ENCODE results near the gene LGALS3BP. TPM values are rescaled to one million over a fixed set of nuclear protein-coding genes. Genes with fewer than 3 reads are reported as not detected.

LGALS3BP gene
- total RNA-seq, 2 experiments from 2014 or later: 9.7 to 12.8 TPM

DNA sequence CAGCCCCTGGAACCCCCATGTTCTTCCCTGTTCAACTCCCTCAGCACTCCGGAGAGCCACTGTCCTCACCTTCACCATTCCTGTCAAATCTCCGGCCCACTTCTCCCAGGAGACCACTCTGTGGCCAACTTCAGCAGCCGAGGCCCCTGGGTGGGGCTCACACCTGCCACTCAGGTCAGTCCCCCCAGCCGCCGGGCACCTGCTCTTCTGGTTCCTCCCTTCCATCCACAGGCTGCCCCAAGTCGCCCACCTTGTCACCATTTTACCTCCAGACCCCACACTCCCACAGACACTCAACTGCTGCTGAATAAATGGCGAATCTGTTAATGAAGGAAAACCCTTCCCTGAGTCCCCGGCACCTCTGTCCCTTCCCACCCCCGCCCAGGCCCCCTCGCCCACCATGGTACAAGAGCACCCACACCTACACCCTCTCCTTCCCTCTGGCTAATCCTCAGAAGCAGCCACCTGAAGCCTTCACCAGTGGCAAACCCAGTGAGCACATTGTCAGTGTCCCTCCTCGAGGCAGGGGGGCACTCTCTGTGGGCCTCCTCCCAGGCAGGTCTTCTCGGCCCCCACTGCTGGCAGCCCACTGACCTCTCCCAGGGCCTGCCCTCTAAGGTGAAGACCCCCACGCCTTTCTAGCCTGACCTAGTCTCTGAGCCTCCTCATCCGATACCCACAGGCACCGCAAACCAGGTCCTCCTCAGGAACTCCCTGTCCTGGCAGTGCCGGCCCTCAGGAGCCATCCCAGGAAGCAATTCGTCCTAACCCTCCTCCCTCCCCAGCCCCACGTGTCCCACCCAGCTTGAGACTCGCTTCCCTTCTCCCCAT, 21.7 kb upstream of the LGALS3BP start:
- ChIA-PET CTCF (no interaction called here), POLR2A (no interaction called here)

DNA sequence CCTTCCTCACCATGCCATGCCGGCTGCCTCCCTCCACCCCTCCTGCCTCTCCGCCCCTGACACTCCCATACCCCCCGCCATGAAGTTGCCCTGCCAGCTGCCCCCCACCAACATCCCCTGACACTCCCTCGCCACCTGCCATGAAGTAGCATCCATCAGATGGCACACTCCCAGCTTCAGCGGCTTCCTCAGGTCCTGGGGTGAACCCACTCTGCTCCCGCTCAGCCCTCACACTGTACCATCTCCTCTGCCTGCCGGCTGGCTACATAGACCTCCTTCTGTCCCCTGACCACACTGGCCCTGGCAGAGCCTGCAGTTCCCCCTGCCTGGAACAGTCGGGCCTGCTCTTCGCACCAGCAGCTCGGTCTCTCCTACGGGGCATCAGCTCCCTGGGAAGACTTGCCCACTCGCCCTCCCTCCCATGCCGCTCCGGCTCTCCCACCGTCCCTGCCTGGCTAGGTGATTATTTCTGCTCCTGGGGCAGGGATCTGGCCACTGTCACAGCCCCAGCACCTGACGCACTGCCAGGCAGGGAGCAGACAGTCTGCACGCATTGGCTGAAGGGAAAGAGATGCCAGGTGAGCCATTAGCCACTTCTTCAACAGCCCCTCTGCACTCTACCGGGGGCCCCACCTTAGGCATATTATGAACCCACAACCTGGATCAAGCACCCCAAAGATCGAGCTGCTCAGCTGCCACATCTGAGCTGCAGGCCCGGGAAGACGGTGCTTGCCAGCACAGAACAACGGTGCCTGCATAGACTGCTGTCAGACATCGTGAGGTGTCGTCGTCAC, 20.9 kb upstream of the LGALS3BP start:
- POLR2A ChIA-PET: interaction anchor here (0.6 kb wide), 1 partner anchor 110 kb away, joined by 5 read pairs; no protein-coding TSS in a partner anchor
- CTCF ChIA-PET: no interaction called here

- POLR2A ChIA-PET: interaction anchor here (0.6 kb wide), 1 partner anchor 109 kb away, joined by 5 read pairs; no protein-coding TSS in a partner anchor
Observed at GRCh38 chr17:78999947-79000395, 20.2 kb upstream of the LGALS3BP start.

GRCh38 chr17:78999056-78999768, 19.5 kb upstream of the LGALS3BP start:
- CTCF ChIA-PET: no interaction called here
- POLR2A ChIA-PET: no interaction called here

More at GRCh38 chr17:78999947-79000395, 20.2 kb upstream of the LGALS3BP start:
- CTCF ChIA-PET: no interaction called here

DNA sequence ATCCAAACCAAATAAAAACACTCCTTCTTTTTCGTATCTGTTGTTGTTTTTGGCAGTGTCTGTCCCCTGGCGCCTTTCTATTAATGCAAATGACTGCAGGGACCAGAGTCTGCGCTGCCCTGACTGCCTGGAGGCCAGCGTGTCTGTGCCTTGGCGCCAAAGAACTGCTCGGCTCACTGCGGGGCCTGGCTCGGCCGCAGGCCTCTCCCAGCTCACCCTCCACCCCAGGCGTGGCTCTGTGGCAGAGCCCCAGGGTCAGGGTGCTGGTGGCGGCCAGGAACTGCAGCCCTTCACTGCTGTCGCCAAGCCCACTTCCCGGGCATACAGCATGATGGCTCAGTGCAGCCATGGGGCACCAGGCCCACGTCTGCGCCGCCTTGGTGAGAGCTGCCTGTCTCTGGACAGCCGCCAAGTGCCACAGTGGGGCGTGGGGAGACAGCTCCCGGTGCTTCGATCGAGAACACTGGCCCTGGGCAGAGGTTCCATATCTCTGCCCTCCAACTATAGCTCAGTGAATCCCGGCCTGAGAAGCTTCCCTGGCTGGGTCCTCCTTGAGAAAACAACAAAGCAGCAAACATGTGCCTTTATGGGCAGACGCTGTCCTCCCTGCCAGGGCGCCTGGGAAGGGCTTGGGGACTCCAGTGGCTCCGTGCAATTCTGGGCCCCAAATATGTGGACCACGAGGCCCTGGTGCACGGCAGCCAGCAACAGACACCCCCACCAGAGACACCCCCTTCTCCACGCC, 18.8 kb upstream of the LGALS3BP start:
- ChIA-PET CTCF (no interaction called here), POLR2A (no interaction called here)

DNA sequence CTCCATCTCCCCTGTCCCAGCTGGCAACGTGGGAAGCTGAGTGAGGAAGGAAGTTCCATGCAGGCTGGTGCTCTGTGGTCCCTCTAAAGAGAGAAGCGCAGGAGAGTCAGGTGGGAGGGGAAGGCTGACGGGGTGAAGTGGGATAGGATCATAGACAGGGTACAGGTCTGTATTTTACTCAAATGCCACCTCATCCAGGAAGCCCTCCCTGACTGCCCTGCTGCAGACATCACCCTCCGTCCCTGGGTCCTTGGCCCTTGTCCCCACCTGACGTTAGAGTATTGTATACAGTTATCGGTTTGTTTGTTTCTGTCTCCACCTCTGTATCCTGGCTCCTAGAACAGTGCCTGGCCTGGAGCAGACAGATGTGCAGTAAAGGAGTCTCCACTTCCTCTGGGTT, 18.2 kb upstream of the LGALS3BP start:
- ChIA-PET POLR2A (no interaction called here), CTCF (no interaction called here)

DNA sequence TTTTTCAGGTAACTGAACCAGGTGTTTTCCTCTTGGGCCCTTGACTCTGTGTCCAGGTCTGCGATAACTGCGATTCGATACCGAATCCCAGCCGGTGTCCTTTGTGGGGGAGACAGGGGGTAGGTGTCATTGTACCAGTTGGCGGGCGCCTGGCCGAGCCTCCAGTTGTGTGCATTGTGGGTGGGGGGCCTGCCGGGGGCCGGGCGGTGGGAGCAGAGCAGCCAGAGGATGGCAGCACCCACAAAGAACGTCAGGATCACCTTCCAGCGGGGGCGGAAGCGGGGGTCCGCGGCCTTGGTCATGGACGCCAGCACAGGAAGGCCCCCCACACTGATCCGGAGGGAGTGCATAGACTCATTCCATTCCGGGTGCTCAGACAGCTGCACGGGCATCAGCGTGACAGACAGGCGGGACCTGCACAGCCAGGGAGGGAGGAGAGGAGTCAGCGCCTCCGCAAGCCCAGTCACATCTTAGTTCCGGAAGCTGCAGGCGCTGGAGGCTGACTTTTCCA, 17.6 kb upstream of the LGALS3BP start:
- ChIA-PET POLR2A (no interaction called here), CTCF (no interaction called here)

- ChIA-PET CTCF (no interaction called here), POLR2A (no interaction called here)
Observed at GRCh38 chr17:78996781-78997201, 17.1 kb upstream of the LGALS3BP start.

DNA sequence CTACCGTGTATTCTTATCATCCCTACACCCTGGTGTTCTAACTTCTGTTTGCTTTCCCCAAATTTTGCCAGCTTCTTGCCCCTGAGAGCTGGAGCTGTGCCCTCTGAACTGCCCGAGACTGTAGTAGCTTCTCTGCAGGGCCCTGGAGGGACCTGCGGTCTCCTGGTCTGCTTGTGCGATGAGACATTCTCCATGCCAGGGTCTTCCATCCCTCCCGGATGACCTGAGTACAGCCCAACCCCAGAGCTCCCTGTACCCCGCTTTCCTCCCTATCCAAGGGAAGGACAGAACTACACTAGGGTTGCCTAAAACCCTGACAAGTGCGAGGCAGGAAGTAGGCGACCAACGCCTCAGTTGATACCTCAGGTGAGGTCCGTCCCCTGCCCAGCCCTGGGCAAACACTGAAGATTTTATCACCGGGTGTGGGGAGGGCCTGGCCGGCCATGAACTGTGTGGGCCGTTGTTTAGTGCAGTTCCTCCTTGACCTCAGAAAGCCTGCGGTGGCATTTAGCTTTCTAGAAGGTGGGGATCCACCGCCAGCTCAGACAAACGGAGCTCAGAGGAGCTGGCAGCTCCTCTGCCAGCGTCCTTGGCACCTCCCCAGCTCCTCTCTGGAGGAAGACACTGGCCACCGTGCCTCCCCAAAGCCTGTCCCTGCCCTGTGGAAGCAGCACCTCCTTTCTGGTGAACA, 16.2 kb upstream of the LGALS3BP start:
- CTCF ChIA-PET: interaction anchor here (0.9 kb wide), 1 partner anchor 44 kb away, joined by 3 read pairs; no protein-coding TSS in a partner anchor
- POLR2A ChIA-PET: no interaction called here

DNA sequence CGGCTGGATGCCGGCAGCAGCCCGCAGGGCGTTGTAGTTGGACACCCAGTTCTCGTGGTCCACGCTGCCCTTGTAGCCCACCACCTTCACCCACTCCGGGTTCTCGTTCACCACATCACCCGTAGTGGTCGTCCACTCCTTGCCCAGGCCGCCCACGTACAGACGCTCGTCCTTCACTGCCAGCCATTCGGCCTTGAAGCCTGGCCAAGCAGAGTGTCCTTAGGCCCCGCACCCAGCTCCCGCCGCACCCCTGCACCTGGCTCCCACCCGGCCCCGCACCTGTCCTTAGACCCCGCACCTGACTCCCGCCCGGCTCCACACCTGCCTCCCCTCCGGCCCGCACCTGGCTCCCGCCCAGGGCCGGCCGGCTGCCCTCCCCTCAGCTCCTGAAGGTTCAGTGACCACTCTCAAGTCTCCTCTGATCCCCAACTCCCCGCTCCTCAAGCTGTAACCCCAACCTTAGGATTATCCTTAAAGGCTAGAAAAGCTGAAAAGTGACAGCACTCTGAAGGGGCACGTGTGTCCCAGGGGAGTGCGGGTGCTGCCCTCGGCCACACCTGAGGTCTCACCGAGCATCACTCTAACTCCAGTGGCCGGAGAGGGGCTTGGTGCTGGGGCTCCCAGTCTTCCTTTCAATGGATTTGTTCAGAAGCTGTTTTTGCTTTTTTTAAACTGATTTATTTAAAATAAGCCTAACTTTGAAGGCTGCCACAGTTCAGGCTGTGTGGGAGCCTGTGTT, 15.5 kb upstream of the LGALS3BP start:
- POLR2A ChIA-PET: no interaction called here
- CTCF ChIA-PET: interaction anchor here (0.9 kb wide), 1 partner anchor 45 kb away, joined by 3 read pairs; no protein-coding TSS in a partner anchor

DNA sequence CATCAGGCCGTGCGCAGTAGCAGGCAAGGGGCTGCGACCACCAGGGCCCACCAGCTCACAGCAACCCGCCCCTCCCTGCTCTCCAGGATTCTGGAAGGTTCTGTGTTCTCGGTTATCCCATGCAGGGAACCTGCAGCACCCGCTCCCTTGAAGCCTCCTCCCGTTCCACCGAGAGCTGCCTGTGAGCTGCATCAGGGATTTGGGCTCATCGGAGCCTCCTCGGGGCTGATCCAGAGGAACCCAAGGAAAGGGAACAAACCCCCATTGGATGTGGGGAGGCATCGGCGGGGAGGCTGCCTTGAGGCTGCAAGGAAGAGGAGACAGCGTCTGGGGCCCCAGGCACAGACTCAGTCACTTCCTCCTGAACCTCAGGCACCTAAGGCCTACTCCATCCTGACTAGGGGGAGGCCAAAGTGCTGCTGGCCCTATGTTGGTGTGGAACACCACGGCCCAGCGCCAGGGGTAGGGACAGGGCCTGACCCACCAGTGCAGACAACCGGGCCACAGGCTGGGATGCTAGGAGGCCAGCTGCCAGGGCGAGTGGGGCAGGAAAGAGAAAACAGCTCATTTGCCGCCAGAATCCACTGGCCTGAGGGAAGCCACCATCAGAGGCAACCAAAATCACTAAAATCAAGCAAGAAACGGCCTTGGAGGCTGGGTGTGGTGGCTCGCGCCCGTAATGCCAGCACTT, 14.4 kb upstream of the LGALS3BP start:
- POLR2A ChIA-PET: no interaction called here
- CTCF ChIA-PET: interaction anchor here (0.6 to 1.1 kb wide), 3 partner anchors 9 to 19 kb away, joined by 3 read pairs; no protein-coding TSS in a partner anchor

DNA sequence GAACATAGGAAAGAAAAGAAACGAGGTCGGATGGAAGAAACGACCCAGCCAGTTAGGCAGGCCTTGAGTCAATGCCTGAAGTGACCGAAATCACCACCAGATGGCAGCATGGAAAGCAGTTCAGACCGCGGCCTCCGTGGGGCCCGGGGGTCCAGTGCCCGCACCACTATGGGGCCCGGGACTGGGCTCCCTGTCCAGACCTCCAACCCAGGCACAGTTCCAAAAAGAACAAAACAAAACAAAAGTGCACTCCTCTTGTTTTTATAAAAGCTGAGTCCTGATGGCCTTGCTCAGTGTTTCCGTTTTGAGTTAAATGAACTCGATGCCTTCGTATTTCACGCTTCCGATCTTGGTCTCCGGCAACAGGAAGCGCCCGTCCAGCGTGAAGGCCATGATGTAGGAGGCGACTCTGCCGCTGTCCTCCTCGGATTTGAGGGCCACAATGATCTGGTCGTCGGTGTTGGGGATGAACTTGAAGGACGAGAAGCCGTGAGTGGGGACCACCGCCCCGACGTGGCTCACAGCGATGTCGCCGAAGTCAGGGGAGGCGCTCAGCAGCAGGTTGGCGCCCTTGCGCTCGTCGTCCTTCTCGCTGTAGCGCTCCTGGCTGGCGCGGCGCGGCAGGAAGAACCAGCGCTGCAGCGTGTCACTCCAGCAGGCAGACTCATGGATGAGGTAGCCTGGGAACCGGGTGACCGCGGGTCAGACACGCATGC, 13.7 kb upstream of the LGALS3BP start:
- CTCF ChIA-PET: interaction anchor here (1.1 kb wide), 1 partner anchor 10 kb away, joined by 3 read pairs; no protein-coding TSS in a partner anchor

DNA sequence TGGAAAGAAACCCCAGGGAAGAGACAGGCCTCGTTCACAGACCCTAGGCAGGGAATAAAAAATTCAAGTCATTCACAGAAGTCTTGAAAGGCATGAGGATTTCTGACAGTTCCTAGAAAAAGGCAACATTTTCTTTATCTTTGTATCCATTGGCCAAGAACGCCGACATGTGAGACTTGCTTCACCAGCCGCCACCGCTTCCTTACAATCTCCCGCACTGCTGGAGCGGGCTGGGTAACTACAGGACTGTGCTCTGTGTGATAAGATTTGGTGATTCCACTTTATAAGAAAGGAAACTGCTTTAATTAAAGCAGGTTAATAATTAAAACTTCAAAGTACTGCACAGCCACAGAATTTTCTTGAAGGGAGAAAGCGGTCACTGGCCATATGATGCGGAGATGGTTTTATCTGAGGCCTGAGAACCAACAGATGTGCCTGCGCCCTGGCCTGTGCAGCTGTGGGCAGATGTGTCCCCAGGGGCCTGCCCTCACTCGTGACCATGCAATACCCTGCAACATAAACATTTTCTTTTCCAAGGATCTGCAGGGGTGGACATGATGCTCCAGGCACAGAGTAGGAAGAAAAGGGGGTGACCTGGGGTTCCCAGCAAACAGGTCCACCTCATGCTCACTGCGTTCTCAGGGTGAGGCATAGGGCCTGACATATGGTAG, 13.0 kb upstream of the LGALS3BP start:
- POLR2A ChIA-PET: no interaction called here
- CTCF ChIA-PET: interaction anchor here (1.1 kb wide), 1 partner anchor 21 kb away, joined by 3 read pairs; no protein-coding TSS in a partner anchor

More for the DNA sequence above, 13.7 kb upstream of the LGALS3BP start:
- POLR2A ChIA-PET: no interaction called here

GRCh38 chr17:78991906-78992532, 12.3 kb upstream of the LGALS3BP start:
- ChIA-PET POLR2A (no interaction called here), CTCF (interaction anchor here (1.1 kb wide), 1 partner anchor 20 kb away, joined by 3 read pairs; no protein-coding TSS in a partner anchor)

DNA sequence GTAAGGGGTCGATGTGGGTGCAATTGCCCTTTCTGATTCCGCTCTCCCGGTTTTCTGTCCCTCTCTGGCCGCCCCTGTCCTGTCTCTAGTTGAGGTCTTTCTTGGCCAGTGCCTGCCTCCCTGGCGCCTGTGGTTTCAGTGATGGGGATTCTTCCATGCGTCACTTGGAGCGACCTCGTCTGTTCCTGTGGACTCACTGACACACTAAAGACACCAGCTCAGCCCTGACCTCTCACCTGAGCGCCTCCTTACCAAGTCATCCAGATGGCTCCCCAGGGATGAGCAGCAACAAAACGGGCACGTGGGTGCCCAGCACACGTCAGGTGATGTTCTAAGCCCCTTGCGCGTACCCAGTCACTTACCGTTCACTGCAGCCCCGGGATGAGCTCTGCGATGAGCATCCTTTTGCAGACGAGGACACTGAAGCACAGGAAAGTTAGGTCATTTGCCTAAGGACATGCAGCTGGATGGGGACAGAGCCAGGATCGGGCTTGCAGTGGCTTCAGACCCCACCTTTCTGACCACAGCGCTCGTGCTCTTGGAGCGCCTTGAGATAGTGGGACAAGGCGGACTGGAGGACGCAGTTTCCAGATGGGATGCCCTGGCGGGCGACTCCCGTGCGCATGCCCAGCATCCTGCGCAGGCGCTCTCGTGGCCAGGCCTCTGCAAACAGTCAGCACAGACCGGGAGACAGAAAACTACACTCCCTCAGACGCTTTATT, 11.5 kb upstream of the LGALS3BP start:
- POLR2A ChIA-PET: no interaction called here
- CTCF ChIA-PET: interaction anchor here (0.6 to 1.1 kb wide), 2 partner anchors 20 to 29 kb away, joined by 3 read pairs; no protein-coding TSS in a partner anchor

Measured in activated CD8-positive, alpha-beta memory T cell treated with anti-CD3 and anti-CD28 coated beads for 36 hours (primary cell).